Esophagus muscularis mucosa (tissue), 4 donors: ENCODE data around the gene CCDC12. TPM values are rescaled to one million over a fixed set of nuclear protein-coding genes. Genes with fewer than 3 reads are reported as not detected.
A peak's percentile ranks its signal among the peaks of the same experiment; 100 is the strongest.

Source experiments
- DNase-seq: peaks from one replicate; pipeline ENCODE4 v3.0.0-alpha.2; 2017; ENCODE audit errors: extremely low spot score
- H3K27ac ChIP-seq, 4 donors: fragments of 200-600 bp; sonication (generic); replicated peaks in 1 of 4; 1 replicate in 3 of 4; 2 replicates in 1 of 4; pipeline ENCODE4 v1.5.1; 2016 to 2019; ENCODE audit warnings: mild to moderate bottlenecking in 1 of 4
- H3K27me3 ChIP-seq, 4 donors: fragments of 200-600 bp; sonication (generic); one replicate each; pipeline versions ENCODE4 v1.5.1 to v1.6.0; 2016 to 2019
- H3K36me3 ChIP-seq, 4 donors: fragments of 200-600 bp; sonication (generic); one replicate each; pipeline ENCODE4 v1.5.1; 2016 to 2019
- H3K4me1 ChIP-seq, 4 donors: fragments of 200-600 bp; sonication (generic); one replicate each; pipeline ENCODE4 v1.5.1; 2016 to 2019
- H3K4me3 ChIP-seq, 4 donors: fragments of 200-600 bp; sonication (generic); 1 replicate in 2 of 4; 2 replicates in 2 of 4; pipeline ENCODE4 v1.5.1; 2016 to 2019; ENCODE audit warnings: mild to moderate bottlenecking in 4 of 4, moderate library complexity in 1 of 4
- H3K9me3 ChIP-seq, 4 donors: fragments of 200-600 bp; sonication (generic); 1 replicate in 3 of 4; 2 replicates in 1 of 4; pipeline ENCODE4 v1.5.1; 2016 to 2019
- EP300 ChIP-seq: sonication (generic); formaldehyde crosslinking; IDR thresholded peaks from one replicate; pipeline ENCODE4 v1.6.1; 2017; ENCODE audit warnings: antibody characterized with exemption
- POLR2A ChIP-seq: fragments of 450-650 bp; IDR thresholded peaks from one replicate; pipeline ENCODE4 v1.6.1; 2017; ENCODE audit warnings: antibody characterized with exemption, moderate library complexity, mild to moderate bottlenecking, low read depth
- POLR2AphosphoS5 ChIP-seq, 2 donors: sonication (generic); formaldehyde crosslinking; IDR thresholded peaks; one replicate each; pipeline ENCODE4 v1.6.1; 2017; ENCODE audit warnings: antibody characterized with exemption in 2 of 2
- WGBS: methylation state at CpG from one replicate; pipeline ENCODE4 v1.1.5; 2018; 5-methylcytosine and 5-hydroxymethylcytosine counted together
- intact Hi-C: fragments of 100-400 bp; cut with DNase I; formaldehyde crosslinking; loops from one replicate; pipeline ENCODE4 v1.15.1; 2023
- total RNA-seq, 4 donors: library from RNA; depleted of rRNA; stranded (reverse); fragments of >200 nt; gene quantifications; one replicate each; pipeline versions ENCODE4 v1.1.0 to v1.2.1, GENCODE V29; 2016
- TF ChIP-seq, protein P1 (sequence below), 3 experiments: fragments of 200-600 bp in 2 of 3; fragments of 450-650 bp in 1 of 3; sonication (generic) in 2 of 3; IDR thresholded peaks; one replicate each; pipeline ENCODE4 v1.5.1; 2017 to 2019; ENCODE audit warnings: antibody characterized with exemption in 3 of 3, mild to moderate bottlenecking in 2 of 3, moderate library complexity in 1 of 3

CCDC12 gene
- 10 to 100 TPM; 27.5 to 54.8 (median 36.7) TPM for total RNA-seq

DNA sequence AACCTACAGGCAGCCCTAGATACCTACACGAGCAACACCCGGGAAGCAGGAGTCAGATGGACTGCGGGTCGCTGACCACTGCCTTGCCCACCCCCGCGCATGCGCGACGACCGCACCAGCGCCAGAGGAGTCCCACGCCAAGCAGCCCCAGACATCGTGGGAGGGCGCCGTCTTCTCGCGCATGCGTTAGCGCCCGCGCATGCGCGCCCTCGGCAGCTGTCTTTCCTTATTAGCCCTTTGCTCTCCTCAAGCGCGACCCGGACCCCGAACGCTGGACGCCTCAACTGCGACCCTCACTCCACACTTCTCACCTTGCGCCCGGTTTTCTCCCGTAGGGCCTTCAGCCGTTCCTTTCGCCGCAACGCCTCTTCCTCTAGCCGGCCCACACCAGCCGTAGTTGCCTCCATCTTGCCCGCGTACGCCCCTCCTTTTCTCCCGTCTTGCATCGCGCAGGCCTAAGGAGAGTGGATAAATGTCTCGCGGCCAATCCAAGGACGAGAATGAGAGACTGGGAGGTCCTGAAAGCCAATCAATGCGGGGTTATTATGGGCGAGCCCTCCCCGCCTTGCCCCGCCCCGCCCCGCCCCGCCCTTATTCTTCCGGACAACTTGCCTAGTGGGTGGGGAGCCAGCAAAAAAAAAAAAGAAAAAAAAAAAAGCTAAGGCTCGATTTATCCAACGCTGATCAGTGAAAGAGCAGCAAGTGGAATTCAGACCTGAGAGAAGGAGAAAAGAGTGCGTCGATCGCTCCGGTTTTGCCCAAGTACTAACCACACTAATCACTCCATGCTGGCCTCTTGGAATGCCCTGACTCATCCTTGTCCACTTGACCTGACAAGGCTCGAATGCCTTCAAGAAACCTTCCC lies at the start of gene CCDC12:
Gene CCDC12, minus strand, starts transcription at position 420 of the 865 bp plus-strand sequence. Its CDS starts 13 bp downstream, at position 407.
- Histone ChIP-seq H3K9me3 (no peaks in the 10 kb centered on the region), H3K27ac (peak within 1 kb of the TSS; percentile 87 to 94 (median 92)), H3K36me3 (peaks cover 0 to 5% (median 0%) of the 10 kb centered on the region in 4 donors), H3K4me3 (peak within 1 kb of the TSS; percentile 67 to 89 (median 72)), H3K27me3 (no peaks in the 10 kb centered on the region), H3K4me1 (peaks cover 53 to 78% (median 74%) of the 10 kb centered on the region in 4 donors)
- TF ChIP-seq, protein P1, sequence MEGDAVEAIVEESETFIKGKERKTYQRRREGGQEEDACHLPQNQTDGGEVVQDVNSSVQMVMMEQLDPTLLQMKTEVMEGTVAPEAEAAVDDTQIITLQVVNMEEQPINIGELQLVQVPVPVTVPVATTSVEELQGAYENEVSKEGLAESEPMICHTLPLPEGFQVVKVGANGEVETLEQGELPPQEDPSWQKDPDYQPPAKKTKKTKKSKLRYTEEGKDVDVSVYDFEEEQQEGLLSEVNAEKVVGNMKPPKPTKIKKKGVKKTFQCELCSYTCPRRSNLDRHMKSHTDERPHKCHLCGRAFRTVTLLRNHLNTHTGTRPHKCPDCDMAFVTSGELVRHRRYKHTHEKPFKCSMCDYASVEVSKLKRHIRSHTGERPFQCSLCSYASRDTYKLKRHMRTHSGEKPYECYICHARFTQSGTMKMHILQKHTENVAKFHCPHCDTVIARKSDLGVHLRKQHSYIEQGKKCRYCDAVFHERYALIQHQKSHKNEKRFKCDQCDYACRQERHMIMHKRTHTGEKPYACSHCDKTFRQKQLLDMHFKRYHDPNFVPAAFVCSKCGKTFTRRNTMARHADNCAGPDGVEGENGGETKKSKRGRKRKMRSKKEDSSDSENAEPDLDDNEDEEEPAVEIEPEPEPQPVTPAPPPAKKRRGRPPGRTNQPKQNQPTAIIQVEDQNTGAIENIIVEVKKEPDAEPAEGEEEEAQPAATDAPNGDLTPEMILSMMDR (IDR thresholded peaks at IDR 0.05): no peak
- TF ChIP-seq POLR2A (peak; percentile 81), POLR2AphosphoS5 (IDR thresholded peaks at IDR 0.05) (peak; percentile 59 to 97)
- peak; percentile 99 for DNase-seq
- WGBS: under 1% methylated on average over 46 of the region's 64 CpGs
- intact Hi-C loops: loop anchor here (5.0 kb wide), 1 partner anchor 39 kb away; no protein-coding TSS in a partner anchor

- TF ChIP-seq POLR2AphosphoS5 (IDR thresholded peaks at IDR 0.05) (no peak), EP300 (no peak), POLR2A (no peak)
- TF ChIP-seq, protein P1 (IDR thresholded peaks at IDR 0.05): no peak
- Histone ChIP-seq H3K27me3 (no peaks in the 10 kb centered on the region), H3K9me3 (no peaks in the 10 kb centered on the region), H3K4me1 (peaks cover 17 to 42% (median 40%) of the 10 kb centered on the region in 4 donors), H3K4me3 (no peak overlapping the region), H3K27ac (no peak overlapping the region), H3K36me3 (peaks cover 0 to 10% (median 4%) of the 10 kb centered on the region in 4 donors)
- intact Hi-C loops: no loop called here
- no peak for DNase-seq
Measured at GRCh38 chr3:47024932-47025331, 48.4 kb upstream of the CCDC12 start.

DNA sequence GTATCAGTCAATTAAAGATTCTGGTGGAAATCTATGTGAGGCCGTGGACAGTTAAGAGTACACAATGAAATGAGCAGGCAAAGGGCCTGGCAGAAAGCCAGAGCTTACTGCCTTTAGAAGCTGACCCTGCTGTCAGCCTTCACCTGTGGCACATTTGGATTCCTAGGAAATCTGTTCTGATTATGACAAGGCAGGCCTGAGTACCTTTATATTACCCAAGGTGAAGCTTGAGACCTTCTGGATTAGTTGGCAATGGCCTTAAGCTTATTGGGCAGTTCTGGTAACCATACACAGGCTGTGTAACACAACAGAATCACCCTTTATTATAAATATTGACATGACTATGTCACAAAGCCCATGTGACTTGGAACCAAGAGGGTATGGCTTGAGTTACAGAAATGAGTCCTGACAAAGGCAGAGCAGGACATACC lies 46.1 kb upstream of the CCDC12 start:
- intact Hi-C loops: no loop called here
- no peaks in the 10 kb centered on the region for H3K9me3 ChIP-seq
- no peak for TF ChIP-seq POLR2AphosphoS5 (IDR thresholded peaks at IDR 0.05)
- TF ChIP-seq EP300: no peak
- no peak for TF ChIP-seq POLR2A
- TF ChIP-seq, protein P1 (IDR thresholded peaks at IDR 0.05): no peak
- WGBS: 38% methylated on average over 1 of the region's 1 CpG
- H3K27ac ChIP-seq: peak overlapping the region in 3 of 4 donors; percentile 4 to 62 (median 59)
- H3K36me3 ChIP-seq: peaks cover 6 to 22% (median 19%) of the 10 kb centered on the region in 4 donors
- DNase-seq: no peak
- H3K4me1 ChIP-seq: peaks cover 17 to 46% (median 41%) of the 10 kb centered on the region in 4 donors
- H3K4me3 ChIP-seq: no peak overlapping the region
- H3K27me3 ChIP-seq: no peaks in the 10 kb centered on the region

GRCh38 chr3:47020311-47020710 lies 43.8 kb upstream of the CCDC12 start:
- TF ChIP-seq EP300: no peak
- TF ChIP-seq, protein P1 (IDR thresholded peaks at IDR 0.05): no peak
- TF ChIP-seq POLR2A: no peak
- no peak for TF ChIP-seq POLR2AphosphoS5 (IDR thresholded peaks at IDR 0.05)
- H3K4me1 ChIP-seq: peaks cover 17 to 42% (median 39%) of the 10 kb centered on the region in 4 donors
- no peak for DNase-seq
- no peak overlapping the region for H3K4me3 ChIP-seq
- H3K36me3 ChIP-seq: peaks cover 21 to 45% (median 36%) of the 10 kb centered on the region in 4 donors
- intact Hi-C loops: no loop called here
- H3K27ac ChIP-seq: peak overlapping the region in 1 of 4 donors; percentile 28
- no peaks in the 10 kb centered on the region for H3K9me3 ChIP-seq
- 99% methylated on average over 4 of the region's 4 CpGs for WGBS
- no peaks in the 10 kb centered on the region for H3K27me3 ChIP-seq
